Measurements from ENCODE around the gene PRPS2. TPM values are rescaled to one million over a fixed set of nuclear protein-coding genes. Genes with fewer than 3 reads are reported as not detected.

Gene PRPS2
- total RNA-seq, 1 experiment from 2014 or later = 79.5 TPM

DNA sequence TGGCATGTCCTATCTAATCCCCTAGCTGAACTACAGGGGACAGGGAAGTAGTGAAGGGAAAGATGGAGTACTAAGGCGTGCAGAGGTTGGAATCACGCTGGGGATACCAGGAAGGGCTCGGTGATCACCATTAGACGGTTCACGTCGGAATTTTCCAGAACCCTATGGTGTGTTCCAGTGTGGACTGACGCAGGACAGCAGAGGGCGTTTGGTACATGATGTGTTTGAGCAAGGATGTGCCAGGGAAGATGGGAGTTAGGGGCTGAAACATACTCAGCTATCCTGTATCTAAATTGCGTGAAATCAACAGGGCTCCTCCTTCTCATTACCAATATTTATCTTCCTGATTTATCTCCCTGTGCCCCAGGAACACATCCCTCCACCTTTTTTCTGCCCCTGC, 33.7 kb downstream of the PRPS2 start:
- POLR2A ChIA-PET = no interaction called here
- Histone ChIP-seq H2AFZ (ENCODE audit: low read depth, low read length, poor library complexity, severe bottlenecking) (no peak overlapping the region), H3K9me3 (ENCODE audit: control insufficient read depth in 1 of 2, insufficient read depth in 1 of 2, low read depth in 1 of 2, low read length in 2 of 2) (no peaks in the 10 kb centered on the region), H3K9me2 (ENCODE audit: insufficient read depth) (no peaks in the 10 kb centered on the region), H3K27me3 (ENCODE audit: insufficient read depth, low read length) (no peaks in the 10 kb centered on the region), H3K9ac (ENCODE audit: low read length) (no peak overlapping the region), H3K79me2 (ENCODE audit: insufficient read depth, low read length) (no peaks in the 10 kb centered on the region), H4K20me1 (ENCODE audit: insufficient read depth) (no peaks in the 10 kb centered on the region), H3K27ac (ENCODE audit: low read depth, low read length) (no peak overlapping the region), H3K4me3 (replicated peaks in 1 of 2; ENCODE audit: low read depth in 1 of 2, low read length in 2 of 2) (no peak overlapping the region), H3K4me2 (ENCODE audit: low read length) (peak overlapping the region; percentile 56; the same call in 1 of the 2 replicates), H3K4me1 (ENCODE audit: control insufficient read depth in 1 of 2, insufficient read depth in 2 of 2, low read length in 2 of 2) (peaks cover 9 to 16% of the 10 kb centered on the region in 2 experiments), H3K36me3 (ENCODE audit: control insufficient read depth in 1 of 2, insufficient read depth in 2 of 2, low read length in 2 of 2) (peaks cover 0 to 8% of the 10 kb centered on the region in 2 experiments; a peak in 1 of 4 replicates)
- CTCF ChIA-PET = interaction anchor here (1.3 kb wide), 2 partner anchors 11 to 122 kb away, joined by 3 to 4 read pairs; no protein-coding TSS in a partner anchor
- ATAC-seq = no peak
- RAD21 ChIA-PET (ENCODE audit: low non-redundant PET in 1 of 2, low total read pairs in 2 of 2, uncharacterized antibody in 2 of 2, unreplicated experiment in 2 of 2) = no interaction called here
- DNase-seq (ENCODE audit: low read depth, low spot score) = no peak
- no TSS peak for BruUV-seq (replicated peaks)
- no peak for TF ChIP-seq ZBTB33 (IDR thresholded peaks at IDR 0.05; ENCODE audit: extremely low read depth, insufficient replicate concordance, low read length)
- TF ChIP-seq CTCF (IDR thresholded peaks at IDR 0.05 in 2 of 3, conservative IDR thresholded peaks at IDR 0.05 in 1 of 3; ENCODE audit: borderline replicate concordance in 1 of 3, insufficient read depth in 1 of 3, low read depth in 2 of 3, low read length in 2 of 3) = no peak
- no peak for TF ChIP-seq FOSL1 (IDR thresholded peaks at IDR 0.05; ENCODE audit: low read depth)
- TF ChIP-seq ATF3 (IDR thresholded peaks at IDR 0.05) = no peak
- no peak for TF ChIP-seq JUND (IDR thresholded peaks at IDR 0.05)
- no peak for TF ChIP-seq SRF (IDR thresholded peaks at IDR 0.05; ENCODE audit: low read depth)
- no peak for TF ChIP-seq POLR2A (IDR thresholded peaks at IDR 0.05; ENCODE audit: borderline replicate concordance, extremely low read depth, insufficient read depth, insufficient read length)
- no peak for TF ChIP-seq REST (IDR thresholded peaks at IDR 0.05; ENCODE audit: low read depth)
- no peak for TF ChIP-seq ELF1 (IDR thresholded peaks at IDR 0.05; ENCODE audit: borderline replicate concordance, low read depth)
- no peak for TF ChIP-seq EZH2 (IDR thresholded peaks at IDR 0.05)
- TF ChIP-seq CBX3 (IDR thresholded peaks at IDR 0.05; ENCODE audit: low read depth) = no peak
- no peak for TF ChIP-seq EZH2phosphoT487 (IDR thresholded peaks at IDR 0.05; ENCODE audit: borderline replicate concordance)
- TF ChIP-seq ZNF274 (IDR thresholded peaks at IDR 0.05; ENCODE audit: low read depth, low read length) = no peak
- TF ChIP-seq RAD21 (IDR thresholded peaks at IDR 0.05; ENCODE audit: low read depth) = no peak
- intact Hi-C loops (cut with micrococcal nuclease) = no loop called here
